Sigmoid colon (tissue), 7 donors: ENCODE measurements around the gene CNTN4. TPM values are rescaled to one million over a fixed set of nuclear protein-coding genes. Genes with fewer than 3 reads are reported as not detected.

Experiments used
- DNase-seq: peaks from one replicate; pipeline ENCODE4 v3.0.0-alpha.2; 2019
- H3K27ac ChIP-seq, 4 donors: fragments of 200-600 bp; sonication (generic); one replicate each; pipeline ENCODE4 v1.5.1; 2016 to 2019; ENCODE audit warnings: mild to moderate bottlenecking in 1 of 4
- H3K27me3 ChIP-seq, 3 donors: fragments of 200-600 bp; sonication (generic); one replicate each; pipeline ENCODE4 v1.5.1; 2019; ENCODE audit warnings: mild to moderate bottlenecking in 1 of 3
- H3K36me3 ChIP-seq, 4 donors: fragments of 200-600 bp; sonication (generic); one replicate each; pipeline ENCODE4 v1.5.1; 2016 to 2019
- H3K4me1 ChIP-seq, 4 donors: fragments of 200-600 bp; sonication (generic); one replicate each; pipeline ENCODE4 v1.5.1; 2017 to 2019
- H3K4me3 ChIP-seq, 4 donors: fragments of 200-600 bp; sonication (generic); one replicate each; pipeline ENCODE4 v1.5.1; 2017 to 2019; ENCODE audit warnings: mild to moderate bottlenecking in 2 of 4, moderate library complexity in 1 of 4
- H3K9me3 ChIP-seq, 4 donors: fragments of 200-600 bp in 3 of 4; sonication (generic) in 3 of 4; one replicate each; pipeline versions ENCODE4 v1.5.1 to v1.6.1; 2013 to 2019
- CTCF ChIP-seq, 4 experiments: fragments of 450-650 bp in 3 of 4; fragments of 200-600 bp in 1 of 4; IDR thresholded peaks; one replicate each; pipeline ENCODE4 v1.5.1; 2016 to 2019; ENCODE audit warnings: antibody characterized with exemption in 4 of 4, mild to moderate bottlenecking in 3 of 4, moderate library complexity in 2 of 4
- EP300 ChIP-seq, 4 donors: sonication (generic); formaldehyde crosslinking; IDR thresholded peaks; one replicate each; pipeline ENCODE4 v1.6.1; 2017; ENCODE audit warnings: antibody characterized with exemption in 4 of 4
- POLR2A ChIP-seq, 2 donors: fragments of 450-650 bp; IDR thresholded peaks; one replicate each; pipeline ENCODE4 v1.6.1; 2016; ENCODE audit warnings: antibody characterized with exemption in 2 of 2, mild to moderate bottlenecking in 2 of 2, moderate library complexity in 2 of 2
- POLR2AphosphoS5 ChIP-seq, 4 donors: sonication (generic); formaldehyde crosslinking; IDR thresholded peaks; one replicate each; pipeline ENCODE4 v1.6.1; 2017; ENCODE audit warnings: antibody characterized with exemption in 4 of 4
- WGBS, 2 donors: extraction: QIAGEN DNeasy Blood & Tissue Kit; methylation state at CpG; one replicate each; pipeline ENCODE4 v1.1.7; 2013; 5-methylcytosine and 5-hydroxymethylcytosine counted together
- intact Hi-C: fragments of 100-400 bp; cut with DNase I; formaldehyde crosslinking; loops from one replicate; pipeline ENCODE4 v1.15.1; 2023
- polyA plus RNA-seq, 3 donors: library from polyadenylated mRNA; stranded (reverse); fragments of 200-250 nt; gene quantifications; one replicate each; pipeline ENCODE4 v1.2.3, GENCODE V29; 2013
- total RNA-seq, 4 donors: library from RNA; depleted of rRNA; stranded (reverse); fragments of >200 nt; gene quantifications; one replicate each; pipeline ENCODE4 v1.1.0, GENCODE V29; 2016
- donor health status: healthy with polysubstance abuse.
- donor health status: Bipolar disorder and iron deficiency.
- donor health status: healthy.

Gene CNTN4
- total and polyA plus RNA-seq, 7 donors, result 1.4 to 10.0 (median 7.5) TPM

- no peaks in the 10 kb centered on the region for H3K9me3 ChIP-seq
- DNase-seq, result no peak
- intact Hi-C loops, result no loop called here
- H3K4me3 ChIP-seq, result no peak overlapping the region
- TF ChIP-seq CTCF (IDR thresholded peaks at IDR 0.05), result no peak
- TF ChIP-seq EP300 (IDR thresholded peaks at IDR 0.05), result no peak
- TF ChIP-seq POLR2A (IDR thresholded peaks at IDR 0.05), result no peak
- TF ChIP-seq POLR2AphosphoS5 (IDR thresholded peaks at IDR 0.05), result no peak
- H3K36me3 ChIP-seq, result no peaks in the 10 kb centered on the region
- H3K27ac ChIP-seq, result no peak overlapping the region
- H3K4me1 ChIP-seq, result no peaks in the 10 kb centered on the region
- H3K27me3 ChIP-seq, result no peaks in the 10 kb centered on the region
Measured at GRCh38 chr3:2968475-2968874, 869.8 kb downstream of the CNTN4 start.

DNA sequence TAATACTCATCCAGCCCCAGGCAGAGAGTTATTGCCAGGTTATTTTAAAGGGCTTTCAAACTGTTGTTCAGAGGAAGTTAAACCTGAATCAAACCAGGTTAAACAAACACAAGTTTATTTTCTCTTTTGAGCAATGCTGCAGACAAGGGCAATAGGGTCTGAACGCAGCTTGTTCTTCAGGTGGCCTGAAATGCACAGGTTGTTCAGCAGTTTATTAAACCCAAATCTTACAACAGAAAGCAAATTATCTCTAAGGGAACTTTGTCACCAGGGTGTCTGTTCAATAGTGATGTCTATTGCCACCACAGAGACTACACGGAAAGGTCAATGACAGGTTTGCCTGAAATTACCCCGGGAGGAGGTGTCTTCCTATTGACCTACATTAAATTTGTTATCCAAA is 877.5 kb downstream of the CNTN4 start:
- H3K9me3 ChIP-seq, result no peaks in the 10 kb centered on the region
- TF ChIP-seq CTCF (IDR thresholded peaks at IDR 0.05), result no peak
- TF ChIP-seq EP300 (IDR thresholded peaks at IDR 0.05), result no peak
- TF ChIP-seq POLR2A (IDR thresholded peaks at IDR 0.05), result no peak
- TF ChIP-seq POLR2AphosphoS5 (IDR thresholded peaks at IDR 0.05), result no peak
- 45 to 73% methylated on average over 3 of the region's 3 CpGs for WGBS, 2 donors
- DNase-seq, result no peak
- no peak overlapping the region for H3K4me3 ChIP-seq
- no peaks in the 10 kb centered on the region for H3K36me3 ChIP-seq
- no peak overlapping the region for H3K27ac ChIP-seq
- no peaks in the 10 kb centered on the region for H3K4me1 ChIP-seq
- no peaks in the 10 kb centered on the region for H3K27me3 ChIP-seq
- intact Hi-C loops, result no loop called here

- H3K9me3 ChIP-seq, result no peaks in the 10 kb centered on the region
- no peak overlapping the region for H3K4me3 ChIP-seq
- TF ChIP-seq EP300 (IDR thresholded peaks at IDR 0.05) (no peak), POLR2AphosphoS5 (IDR thresholded peaks at IDR 0.05) (no peak), CTCF (IDR thresholded peaks at IDR 0.05) (no peak), POLR2A (IDR thresholded peaks at IDR 0.05) (no peak)
- 92 to 93% methylated on average over 1 of the region's 1 CpG for WGBS, 2 donors
- H3K27ac ChIP-seq, result no peak overlapping the region
- H3K36me3 ChIP-seq, result no peaks in the 10 kb centered on the region
- no peak for DNase-seq
- no peaks in the 10 kb centered on the region for H3K4me1 ChIP-seq
- no peaks in the 10 kb centered on the region for H3K27me3 ChIP-seq
- intact Hi-C loops, result no loop called here
Measured at GRCh38 chr3:2976796-2977195, 878.1 kb downstream of the CNTN4 start.

DNA sequence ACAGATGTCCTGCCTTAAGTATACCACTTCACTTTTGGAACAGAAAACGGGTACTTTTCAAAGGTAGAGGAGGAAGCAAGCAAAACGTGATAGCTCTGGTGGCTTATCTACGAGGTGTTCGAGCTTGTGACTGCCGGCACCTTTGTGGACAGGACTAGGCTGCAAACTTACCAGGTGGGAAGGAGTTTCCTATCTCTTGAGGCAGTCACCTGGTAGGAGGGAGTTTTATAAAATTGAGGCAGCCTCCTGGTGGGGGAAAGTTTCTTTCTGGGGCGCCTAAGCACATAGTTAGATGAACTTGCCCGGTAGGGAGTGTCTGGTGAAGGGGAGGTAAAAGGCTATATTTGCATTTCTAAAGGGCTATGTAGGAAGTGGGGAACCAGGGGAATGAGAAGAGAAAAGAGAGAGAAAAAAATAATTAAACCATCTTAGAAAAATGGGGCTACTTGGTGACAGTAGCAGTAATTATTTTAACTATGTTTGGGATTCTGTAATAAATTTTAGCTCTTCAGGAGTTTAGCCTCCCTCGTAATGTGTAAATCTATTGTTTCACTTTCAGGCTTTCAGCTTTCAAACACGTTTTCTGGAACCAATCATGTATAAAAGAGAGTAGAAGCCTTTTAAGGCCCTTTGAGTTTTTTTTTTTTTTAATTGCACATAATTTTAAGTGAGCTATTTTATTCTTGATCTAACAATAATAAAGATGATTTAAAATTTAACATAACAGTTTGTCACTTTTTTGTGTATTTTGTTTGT is 880.5 kb downstream of the CNTN4 start:
- no peak overlapping the region for H3K27ac ChIP-seq
- H3K27me3 ChIP-seq, result no peaks in the 10 kb centered on the region
- no peaks in the 10 kb centered on the region for H3K9me3 ChIP-seq
- WGBS, 2 donors, result 77 to 82% methylated on average over 9 of the region's 9 CpGs
- H3K4me3 ChIP-seq, result no peak overlapping the region
- no peaks in the 10 kb centered on the region for H3K4me1 ChIP-seq
- intact Hi-C loops, result no loop called here
- no peak for TF ChIP-seq POLR2A (IDR thresholded peaks at IDR 0.05)
- no peak for TF ChIP-seq EP300 (IDR thresholded peaks at IDR 0.05)
- DNase-seq, result no peak
- no peaks in the 10 kb centered on the region for H3K36me3 ChIP-seq

- WGBS, 2 donors, result 84 to 90% methylated on average over 7 of the region's 7 CpGs
- H3K9me3 ChIP-seq, result no peaks in the 10 kb centered on the region
- TF ChIP-seq POLR2A (IDR thresholded peaks at IDR 0.05) (no peak), CTCF (IDR thresholded peaks at IDR 0.05) (no peak), POLR2AphosphoS5 (IDR thresholded peaks at IDR 0.05) (no peak), EP300 (IDR thresholded peaks at IDR 0.05) (no peak)
Measured at GRCh38 chr3:2984005-2984830, 885.6 kb downstream of the CNTN4 start.

More at GRCh38 chr3:2984005-2984830, 885.6 kb downstream of the CNTN4 start:
- no peak overlapping the region for H3K4me3 ChIP-seq
- no peak for DNase-seq
- H3K27ac ChIP-seq, result no peak overlapping the region
- intact Hi-C loops, result no loop called here
- H3K4me1 ChIP-seq, result no peaks in the 10 kb centered on the region
- H3K36me3 ChIP-seq, result no peaks in the 10 kb centered on the region
- no peaks in the 10 kb centered on the region for H3K27me3 ChIP-seq
